Hindlimb muscle (tissue), 1 donor: ENCODE results near the gene ESYT1. TPM values are rescaled to one million over a fixed set of nuclear protein-coding genes. Genes with fewer than 3 reads are reported as not detected.
A peak's percentile ranks its signal among the peaks of the same experiment; 100 is the strongest.

ENCODE experiments used
- DNase-seq: peaks from one replicate; pipeline ENCODE4 v3.0.0-alpha.2; 2013
- polyA plus RNA-seq: library from polyadenylated mRNA; unstranded; fragments of 120-200 nt; gene quantifications from one replicate; pipeline ENCODE4 v1.2.1, GENCODE V29; 2013; ENCODE audit not compliant: insufficient read length

Gene ESYT1
- polyA plus RNA-seq, 1 donor = 87.7 TPM

DNA sequence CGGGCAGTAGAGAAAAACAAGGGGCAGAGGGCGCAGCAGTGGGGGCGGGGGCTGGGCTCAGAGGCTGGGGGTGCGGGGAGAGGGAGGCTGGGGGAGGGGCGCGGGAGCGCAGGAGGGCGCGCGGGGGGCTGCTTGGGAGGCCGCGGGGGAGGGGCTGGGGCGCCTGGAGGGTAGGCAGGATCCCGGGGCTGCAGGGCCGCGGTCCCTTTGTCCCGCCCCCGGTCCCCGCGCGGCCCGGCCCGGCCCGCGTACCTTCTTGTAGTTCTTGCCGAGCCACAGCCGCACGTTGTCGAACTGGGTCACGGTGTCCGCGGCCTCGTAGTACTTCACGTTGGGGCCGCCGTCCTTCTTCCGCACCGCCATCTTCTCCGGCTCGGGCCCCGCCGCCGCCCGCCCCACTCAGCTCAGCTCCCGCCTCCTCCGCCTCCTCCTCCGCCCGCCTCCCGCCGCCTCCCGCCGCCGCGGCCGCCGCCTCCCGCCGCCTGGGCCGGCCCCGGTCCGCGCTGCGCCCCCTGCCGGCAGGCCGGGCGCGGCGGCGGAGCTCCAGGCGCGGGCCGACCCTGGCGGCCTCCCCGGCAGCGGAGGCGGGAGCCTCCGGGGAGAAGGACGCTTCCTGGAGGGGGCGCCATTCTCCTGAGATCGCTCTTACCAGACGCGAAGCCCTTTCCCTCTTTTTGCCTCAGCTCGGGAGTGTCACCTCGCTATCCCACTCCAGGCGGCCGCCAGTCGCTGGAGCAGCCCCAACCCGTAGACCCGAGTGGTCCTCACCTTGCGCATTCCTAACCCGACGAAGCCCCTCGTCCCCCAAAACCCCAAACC lies 61.2 kb downstream of the ESYT1 start, which contains the start of gene SMARCC2:
Gene SMARCC2, minus strand, starts transcription at position 385 of the 819 bp plus-strand sequence. Its CDS starts 22 bp downstream, at position 363.
- DNase-seq = peak; percentile 91

DNA sequence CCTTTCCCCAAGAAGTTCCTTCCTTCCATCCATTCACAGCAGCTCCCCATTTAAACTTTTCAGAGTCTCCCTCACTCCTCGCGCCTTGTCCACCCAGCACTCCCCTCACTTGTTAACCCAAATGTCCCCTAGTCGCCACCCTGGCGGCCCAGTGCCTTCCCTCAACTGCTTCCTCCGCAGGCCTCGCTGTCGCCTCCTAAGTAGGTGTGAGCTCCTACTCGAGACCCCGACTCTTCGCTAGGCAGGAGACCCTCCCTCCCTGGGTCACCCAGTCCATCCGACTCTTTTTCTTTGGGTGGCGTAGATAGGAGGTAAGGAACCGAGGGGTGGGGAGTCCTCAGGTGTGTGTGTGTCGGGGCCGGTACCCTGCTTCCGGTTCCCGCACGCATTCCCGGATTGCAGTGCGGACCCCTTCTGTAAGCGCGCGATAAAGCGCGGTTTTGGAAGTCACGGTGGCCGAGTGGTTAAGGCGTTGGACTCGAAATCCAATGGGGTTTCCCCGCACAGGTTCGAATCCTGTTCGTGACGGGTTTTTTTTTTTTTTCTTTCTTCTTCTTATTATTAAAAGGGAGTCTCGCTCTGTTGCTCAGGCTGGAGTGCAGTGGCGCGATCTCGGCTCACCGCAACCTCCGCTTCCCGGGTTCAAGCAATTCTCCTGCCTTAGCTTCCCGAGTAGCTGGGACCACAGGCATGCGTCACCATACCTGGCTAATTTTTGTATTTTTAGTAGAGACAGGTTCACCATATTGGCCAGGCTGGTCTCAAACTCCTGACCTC lies 62.0 kb downstream of the ESYT1 start:
- peak; percentile 93 for DNase-seq

DNA sequence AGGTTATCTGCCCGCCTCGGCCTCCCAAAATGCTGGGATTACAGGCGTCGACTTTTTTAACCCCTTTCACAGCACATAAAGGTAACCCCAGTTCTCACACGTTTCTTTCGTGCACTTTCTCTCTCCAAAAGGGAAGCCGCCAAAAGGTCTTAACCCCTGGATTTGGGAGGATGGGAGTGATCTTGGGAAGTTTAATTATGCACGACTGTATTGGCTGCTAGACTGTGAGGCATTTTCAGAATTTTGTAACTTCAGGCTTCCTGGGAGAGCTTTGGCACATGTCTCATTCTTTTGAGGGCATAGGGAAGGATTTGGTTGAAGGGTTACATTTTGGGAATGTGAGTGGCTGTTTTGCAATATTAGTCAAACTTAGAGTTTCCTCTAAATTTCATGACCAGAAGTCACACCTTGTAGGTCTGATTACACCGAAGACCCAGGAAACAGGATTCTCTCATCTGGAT lies 62.7 kb downstream of the ESYT1 start:
- DNase-seq = no peak

- DNase-seq = no peak
These were observed 64.5 kb downstream of the ESYT1 start for GRCh38 chr12:56192582-56192981.

GRCh38 chr12:56193025-56193578 lies 65.0 kb downstream of the ESYT1 start:
- peak; percentile 78 for DNase-seq

Other genes starting within 250 kb of the ESYT1 start
- gene PYM1, start 200.4 kb upstream of the ESYT1 start, polyA plus RNA-seq = 18.9 TPM
- 16.3 TPM for gene DGKA, start 197.1 kb upstream of the ESYT1 start, polyA plus RNA-seq
- 2.0 TPM for gene PMEL, start 162.2 kb upstream of the ESYT1 start, polyA plus RNA-seq
- gene CDK2, start 161.4 kb upstream of the ESYT1 start, polyA plus RNA-seq = 23.7 TPM
- 124 TPM for gene RAB5B, start 154.2 kb upstream of the ESYT1 start, polyA plus RNA-seq
- gene SUOX, start 131.0 kb upstream of the ESYT1 start, polyA plus RNA-seq = 14.6 TPM
- gene IKZF4, start 107.2 kb upstream of the ESYT1 start, polyA plus RNA-seq = 11.9 TPM
- 467 TPM for gene RPS26, start 86.3 kb upstream of the ESYT1 start, polyA plus RNA-seq
- gene ERBB3, start 48.1 kb upstream of the ESYT1 start, polyA plus RNA-seq = 212 TPM
- 115 TPM for gene PA2G4, start 23.7 kb upstream of the ESYT1 start, polyA plus RNA-seq
- gene RPL41, start 11.6 kb upstream of the ESYT1 start, polyA plus RNA-seq = 4,856 TPM
- 6.0 TPM for gene ZC3H10, start 10.0 kb upstream of the ESYT1 start, polyA plus RNA-seq
- 426 TPM for gene MYL6B, start 24.3 kb downstream of the ESYT1 start, polyA plus RNA-seq
- 1,238 TPM for gene MYL6, start 30.1 kb downstream of the ESYT1 start, polyA plus RNA-seq
- 67.8 TPM for gene SMARCC2, start 61.2 kb downstream of the ESYT1 start, polyA plus RNA-seq
- gene RNF41, start 93.7 kb downstream of the ESYT1 start, polyA plus RNA-seq = 45.6 TPM
- gene NABP2, start 96.1 kb downstream of the ESYT1 start, polyA plus RNA-seq = 17.4 TPM
- not detected for gene SLC39A5, start 101.8 kb downstream of the ESYT1 start, polyA plus RNA-seq
- gene ANKRD52, start 130.1 kb downstream of the ESYT1 start, polyA plus RNA-seq = 18.9 TPM
- 16.4 TPM for gene COQ10A, start 138.7 kb downstream of the ESYT1 start, polyA plus RNA-seq
- 232 TPM for gene CS, start 172.1 kb downstream of the ESYT1 start, polyA plus RNA-seq
- 41.0 TPM for gene CNPY2, start 187.7 kb downstream of the ESYT1 start, polyA plus RNA-seq
- gene PAN2, start 205.7 kb downstream of the ESYT1 start, polyA plus RNA-seq = 46.7 TPM
- 0.52 TPM for gene IL23A, start 210.6 kb downstream of the ESYT1 start, polyA plus RNA-seq
- gene STAT2, start 231.8 kb downstream of the ESYT1 start, polyA plus RNA-seq = 71.4 TPM
- gene APOF, start 234.6 kb downstream of the ESYT1 start, polyA plus RNA-seq = not detected